ENCODE results near the gene GPR33. TPM values are rescaled to one million over a fixed set of nuclear protein-coding genes. Genes with fewer than 3 reads are reported as not detected.

Gene GPR33
- total and polyA plus RNA-seq, 2 of the 8 experiments (the other 6 are each of a cell fraction or from before 2014, with no cell fraction given), result not detected

GRCh38 chr14:31457665-31458659, 29.9 kb downstream of the GPR33 start:
- no peak overlapping the region for H3K9ac ChIP-seq (replicated peaks in 1 of 4; ENCODE audit: extremely low read depth in 1 of 4, low read depth in 3 of 4, low read length in 3 of 4)

More at GRCh38 chr14:31457665-31458659, 29.9 kb downstream of the GPR33 start:
- Histone ChIP-seq H3K18ac (ENCODE audit: extremely low read depth, low read length) (no peak overlapping the region), H2BK20ac (ENCODE audit: low read length) (no peak overlapping the region), H4K20me1 (replicated peaks in 1 of 2; ENCODE audit: control insufficient read depth in 1 of 2, insufficient read depth in 2 of 2, low read length in 2 of 2) (no peaks in the 10 kb centered on the region), H3K79me1 (ENCODE audit: low read depth, low read length) (no peaks in the 10 kb centered on the region), H2BK120ac (replicated peaks; ENCODE audit: low read depth, low read length) (no peak overlapping the region), H3K79me2 (ENCODE audit: control insufficient read depth in 1 of 2, insufficient read depth in 2 of 2, low read length in 2 of 2) (no peaks in the 10 kb centered on the region), H3K36me3 (ENCODE audit: control insufficient read depth in 2 of 4, insufficient read depth in 4 of 4, low read length in 3 of 4) (no peaks in the 10 kb centered on the region), H4K8ac (ENCODE audit: extremely low read depth, insufficient read depth, low read length) (no peak overlapping the region), H2AFZ (ENCODE audit: low read length) (peak overlapping the region; percentile 45), H3K14ac (ENCODE audit: insufficient read length) (no peak overlapping the region), H4K91ac (replicated peaks; ENCODE audit: insufficient read length, low read length) (no peak overlapping the region), H3K23ac (ENCODE audit: insufficient read length) (no peak overlapping the region), H2BK15ac (ENCODE audit: low read length) (no peak overlapping the region), H3K4me2 (ENCODE audit: insufficient read depth in 1 of 2, low read depth in 2 of 2, low read length in 2 of 2) (peak overlapping the region in 1 of 2 experiments; percentile 40; a peak in 3 of 4 replicates), H3K9me3 (ENCODE audit: insufficient read depth in 2 of 2, low read depth in 1 of 2, low read length in 1 of 2) (no peaks in the 10 kb centered on the region; a peak in 1 of 4 replicates), H3K4me3 (ENCODE audit: extremely low read depth in 1 of 4, insufficient read depth in 2 of 4, low read depth in 3 of 4, low read length in 4 of 4) (peak overlapping the region in 1 of 4 experiments; percentile 85; a peak in 3 of 8 replicates), H3K27me3 (replicated peaks in 1 of 4; ENCODE audit: control insufficient read depth in 3 of 4, extremely low read depth in 1 of 4, insufficient read depth in 3 of 4, low read length in 3 of 4) (no peaks in the 10 kb centered on the region), H3K23me2 (ENCODE audit: low read depth, low read length) (peaks cover 3% of the 10 kb centered on the region), H2AK5ac (ENCODE audit: low read depth, low read length) (no peak overlapping the region), H3K56ac (replicated peaks; ENCODE audit: insufficient read length, low read depth, low read length) (no peak overlapping the region), H3K4me1 (replicated peaks in 1 of 4; ENCODE audit: control insufficient read depth in 3 of 4, insufficient read depth in 4 of 4, low read length in 3 of 4) (peaks cover 0 to 5% (median 2%) of the 10 kb centered on the region in 4 experiments; a peak in 2 of 7 replicates), H3K27ac (ENCODE audit: low read depth, low read length) (no peak overlapping the region), H2BK12ac (ENCODE audit: low read depth, low read length) (no peak overlapping the region), H3K4ac (replicated peaks; ENCODE audit: insufficient read length, low read depth, low read length) (no peak overlapping the region), H2BK5ac (ENCODE audit: low read depth, low read length) (no peak overlapping the region), H4K5ac (ENCODE audit: insufficient read length, low read depth, low read length) (no peak overlapping the region)
- 68% methylated on average over 11 of the region's 11 CpGs; no CpG with 5 or more reads in 1 of the 2 experiments for WGBS, 2 experiments (ENCODE audit: extremely low coverage in 1 of 2, insufficient coverage in 1 of 2, insufficient read length in 1 of 2, insufficient replicate concordance in 2 of 2, low coverage in 1 of 2, low lambda C conversion rate in 2 of 2, missing lambda C conversion rate in 1 of 2)
- ChIA-PET CTCF (ENCODE audit: partially characterized antibody) (interaction anchor here (0.6 kb wide), 1 partner anchor 227 kb away, joined by 3 read pairs; no protein-coding TSS in a partner anchor), POLR2A (ENCODE audit: partially characterized antibody) (interaction anchor here (0.9 to 1.8 kb wide), 7 partner anchors 11 to 613 kb away, joined by 3 to 5 read pairs (median 3); partner anchors contain the start of genes HEATR5A and HECTD1)
- TF ChIP-seq CEBPB (IDR thresholded peaks at IDR 0.05; ENCODE audit: low read depth, low read length) (0 out of 2 replicates have a peak, but pooled peaks have one; percentile 10), FOSL1 (IDR thresholded peaks at IDR 0.05; ENCODE audit: insufficient read depth, low read depth, low read length) (no peak)
- FAIRE-seq, result no peak
- DNase-seq (ENCODE audit: low read depth in 1 of 2, low spot score in 2 of 2), result no peak

Measured in H1 (cell line).